GM18519 (cell line): ENCODE data around the gene ANKEF1.

Source experiments
- ATAC-seq: cut with Tn5 transposase; IDR thresholded peaks from one replicate; pipeline ENCODE4 v1.9.1; 2021; ENCODE audit warnings: mild to moderate bottlenecking, moderate library complexity; ENCODE audit not compliant: unreplicated experiment, low FRiP score

Gene ANKEF1

GRCh38 chr20:10078403-10078802 is 43.6 kb downstream of the ANKEF1 start:
- ATAC-seq = no peak

DNA sequence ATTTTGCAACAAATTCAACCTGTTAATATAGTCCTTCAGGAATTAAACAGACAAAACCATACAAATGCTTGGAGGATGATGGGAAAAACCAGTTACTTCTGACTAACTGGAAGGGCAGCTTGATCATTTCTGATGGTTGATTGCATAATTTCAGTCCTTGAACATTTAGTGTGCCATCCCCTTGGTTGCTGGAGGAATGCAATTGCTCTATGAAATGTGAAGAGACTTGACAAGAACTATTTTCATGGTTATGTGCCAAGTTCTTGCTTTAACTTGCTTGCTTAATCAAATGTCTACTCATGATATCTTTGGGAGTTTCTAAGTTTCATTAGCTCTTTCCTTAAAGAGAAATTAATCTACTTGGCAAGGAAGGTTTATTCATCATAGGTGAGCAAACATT is 45.2 kb downstream of the ANKEF1 start:
- ATAC-seq = no peak

DNA sequence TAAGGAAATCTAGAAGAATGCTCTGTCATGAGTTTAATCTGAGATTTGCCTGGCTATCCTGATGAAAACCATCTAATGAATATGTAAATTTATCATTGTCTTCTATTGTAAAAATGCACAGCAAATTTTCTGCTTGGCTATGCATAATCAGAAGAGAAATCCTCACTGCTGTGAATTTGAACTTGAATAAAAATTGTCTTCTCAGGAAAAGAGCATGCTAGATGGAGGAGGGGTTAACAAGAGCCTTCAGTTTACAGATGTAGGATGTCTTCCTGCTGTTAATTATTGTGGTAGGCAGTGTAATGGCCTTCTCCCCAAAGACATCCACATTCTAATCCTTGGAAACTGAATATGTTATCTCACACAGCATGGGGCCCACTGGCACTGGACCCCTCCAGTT is 45.8 kb downstream of the ANKEF1 start:
- ATAC-seq = no peak

GRCh38 chr20:10089871-10090587 is 55.2 kb downstream of the ANKEF1 start:
- no peak for ATAC-seq

- ATAC-seq = peak; percentile 76
Measured at GRCh38 chr20:10090588-10091166, 55.9 kb downstream of the ANKEF1 start.

DNA sequence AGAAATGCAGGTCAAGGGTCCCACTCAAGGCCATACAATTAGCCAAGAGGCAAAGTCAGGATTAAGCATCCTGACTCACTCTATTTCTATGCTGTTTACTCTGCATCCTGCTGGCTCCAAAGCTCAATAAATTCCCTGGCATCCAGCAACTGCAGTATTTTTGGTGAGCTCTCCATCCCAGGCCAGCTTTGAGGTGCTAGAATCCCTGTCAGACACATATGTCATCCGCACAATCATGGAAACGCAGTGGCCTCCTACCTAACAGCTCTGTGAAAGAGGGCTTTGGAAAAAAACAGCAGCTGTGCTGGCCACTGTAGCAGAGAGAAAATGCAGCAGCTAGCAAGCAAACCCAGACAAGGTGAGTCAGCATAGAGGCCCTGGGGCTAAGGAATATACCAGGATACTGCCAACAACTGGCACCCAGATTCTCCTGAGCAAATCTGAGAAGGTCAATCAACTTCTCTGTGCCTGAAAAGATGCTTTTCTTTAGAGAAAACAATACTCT is 58.4 kb downstream of the ANKEF1 start:
- no peak for ATAC-seq

- ATAC-seq = no peak
Measured at GRCh38 chr20:10094566-10095173, 59.9 kb downstream of the ANKEF1 start.

DNA sequence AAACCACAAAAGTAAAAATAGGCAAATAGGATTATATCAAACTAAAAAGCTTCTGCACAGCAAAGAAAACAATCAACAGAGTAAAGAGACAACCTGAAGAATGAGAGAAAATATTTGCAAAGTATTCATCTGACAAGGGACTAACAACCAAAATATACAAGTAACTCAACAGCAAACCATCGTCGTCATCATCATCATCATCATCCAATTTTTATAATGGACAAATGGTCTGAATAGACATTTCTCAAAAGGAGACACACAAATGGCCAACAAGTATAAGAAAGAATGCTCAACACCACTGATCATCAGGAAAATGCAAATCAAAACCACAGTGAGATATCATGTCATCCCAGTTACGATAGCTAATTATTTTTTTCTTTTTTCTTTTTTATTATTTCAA is 62.0 kb downstream of the ANKEF1 start:
- ATAC-seq = no peak

- ATAC-seq = no peak
Measured at GRCh38 chr20:10105046-10105445, 70.3 kb downstream of the ANKEF1 start.
